Activated naive CD8-positive, alpha-beta T cell treated with anti-CD3 and anti-CD28 coated beads for 36 hours (primary cell): Measurements from ENCODE around the gene TREML4. TPM values are rescaled to one million over a fixed set of nuclear protein-coding genes. Genes with fewer than 3 reads are reported as not detected.
A peak's percentile ranks its signal among the peaks of the same experiment; 100 is the strongest.
"Not testable (repeated sequence)": the region's sequence is repeated elsewhere in the genome, so short reads cannot be mapped to it uniquely, and the experiment has no call there.

ENCODE experiments used
- DNase-seq: peaks from one replicate; pipeline ENCODE4 v3.0.0; 2021
- H3K27ac Mint-ChIP-seq: one replicate; pipeline ENCODE4 v1.8.0; 2022; ENCODE audit warnings: mild to moderate bottlenecking, moderate library complexity, mixed read lengths
- H3K27me3 Mint-ChIP-seq: one replicate; pipeline ENCODE4 v1.8.0; 2022; ENCODE audit warnings: mild to moderate bottlenecking, mixed read lengths
- H3K36me3 Mint-ChIP-seq: one replicate; pipeline ENCODE4 v1.8.0; 2021; ENCODE audit warnings: mild to moderate bottlenecking, mixed read lengths
- H3K4me1 Mint-ChIP-seq: one replicate; pipeline ENCODE4 v1.8.0; 2021; ENCODE audit warnings: mixed read lengths
- H3K4me3 Mint-ChIP-seq: one replicate; pipeline ENCODE4 v1.8.0; 2022; ENCODE audit warnings: mild to moderate bottlenecking, moderate library complexity, mixed read lengths
- H3K9me3 Mint-ChIP-seq: one replicate; pipeline ENCODE4 v1.8.0; 2022; ENCODE audit warnings: mixed read lengths
- total RNA-seq, 2 experiments: library from RNA; stranded (reverse); gene quantifications; one replicate each; pipeline ENCODE4 v1.2.3, GENCODE V29; 2021

The TREML4 gene, protein sequence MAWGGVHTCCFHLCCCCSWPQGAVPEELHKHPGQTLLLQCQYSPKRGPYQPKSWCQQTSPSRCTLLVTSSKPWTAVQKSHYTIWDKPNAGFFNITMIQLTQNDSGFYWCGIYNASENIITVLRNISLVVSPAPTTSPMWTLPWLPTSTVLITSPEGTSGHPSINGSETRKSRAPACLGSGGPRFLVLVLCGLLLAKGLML
- not detected for total RNA-seq

DNA sequence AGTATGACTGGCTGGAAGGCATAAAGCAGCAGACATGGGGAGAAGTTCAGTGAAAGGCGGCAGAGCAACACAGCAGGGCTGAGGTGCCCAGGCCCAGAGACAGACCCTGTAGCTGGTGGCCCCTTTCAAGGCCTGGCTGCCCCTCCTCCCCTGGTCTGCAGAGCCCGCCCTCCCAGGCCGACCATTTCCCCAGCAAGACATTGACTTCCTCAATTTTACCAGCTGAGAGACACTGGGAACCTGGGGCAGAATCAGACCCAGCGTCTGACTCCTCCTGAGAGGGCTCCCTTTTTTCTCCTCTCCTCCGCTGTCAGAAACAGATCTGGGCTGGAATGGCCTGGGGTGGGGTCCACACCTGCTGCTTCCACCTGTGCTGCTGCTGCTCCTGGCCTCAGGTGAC is at the start of gene TREML4:
Gene TREML4, plus strand, starts transcription at position 254 of the 400 bp plus-strand sequence. Its CDS starts 79 bp downstream, at position 333.
- DNase-seq, result no peak
- Mint-ChIP-seq H3K4me1 (no peaks in the 10 kb centered on the region), H3K27ac (no peak within 1 kb of the TSS), H3K4me3 (no peak within 1 kb of the TSS), H3K36me3 (no peaks in the 10 kb centered on the region), H3K9me3 (no peaks in the 10 kb centered on the region), H3K27me3 (no peaks in the 10 kb centered on the region)

DNA sequence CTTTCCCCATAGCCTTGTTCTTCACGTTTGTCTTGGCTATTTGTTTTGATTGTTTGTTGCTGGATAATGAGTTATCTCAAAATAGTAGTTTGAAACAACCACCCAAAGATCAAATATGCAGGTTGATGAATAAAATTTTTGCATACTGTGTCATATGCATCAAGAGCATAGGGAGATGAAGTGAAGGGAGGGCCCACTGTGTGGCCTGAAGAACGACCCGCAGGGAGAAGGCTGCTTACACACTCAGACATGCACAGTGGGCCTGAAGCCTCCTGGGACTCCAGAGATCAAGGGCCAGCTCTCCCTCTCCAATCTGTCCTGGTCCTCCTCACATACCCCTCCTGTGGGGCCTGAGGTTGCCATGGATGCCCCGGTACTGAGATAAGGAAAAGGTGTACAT is 49.0 kb upstream of the TREML4 start:
- Mint-ChIP-seq H3K27me3 (no peaks in the 10 kb centered on the region), H3K9me3 (no peaks in the 10 kb centered on the region), H3K4me1 (peaks cover 11% of the 10 kb centered on the region), H3K36me3 (no peaks in the 10 kb centered on the region), H3K4me3 (no peak overlapping the region), H3K27ac (no peak overlapping the region)
- no peak for DNase-seq

DNA sequence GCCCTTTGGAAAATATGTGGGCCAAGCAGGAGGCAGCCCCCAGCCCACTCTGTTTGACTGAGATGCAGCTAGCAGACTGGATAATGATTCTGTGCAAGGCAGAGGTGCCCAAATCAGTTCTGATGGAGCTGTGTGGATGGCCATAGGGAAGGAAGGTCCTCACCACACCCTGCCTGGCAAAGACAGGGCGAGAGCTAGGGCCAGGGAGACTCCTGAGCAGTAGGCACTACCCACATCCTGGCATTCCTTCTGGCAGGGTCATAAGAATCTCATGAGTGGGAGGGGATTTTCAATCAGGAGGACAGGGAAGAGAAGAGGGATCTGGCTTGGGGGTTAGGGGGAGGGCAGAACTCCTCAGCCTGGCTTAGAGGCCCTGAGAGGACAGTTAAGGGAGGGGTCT is 46.6 kb upstream of the TREML4 start:
- Mint-ChIP-seq H3K9me3 (no peaks in the 10 kb centered on the region), H3K27ac (no peak overlapping the region), H3K4me3 (no peak overlapping the region), H3K27me3 (no peaks in the 10 kb centered on the region), H3K36me3 (no peaks in the 10 kb centered on the region), H3K4me1 (peaks cover 14% of the 10 kb centered on the region)
- DNase-seq, result no peak

DNA sequence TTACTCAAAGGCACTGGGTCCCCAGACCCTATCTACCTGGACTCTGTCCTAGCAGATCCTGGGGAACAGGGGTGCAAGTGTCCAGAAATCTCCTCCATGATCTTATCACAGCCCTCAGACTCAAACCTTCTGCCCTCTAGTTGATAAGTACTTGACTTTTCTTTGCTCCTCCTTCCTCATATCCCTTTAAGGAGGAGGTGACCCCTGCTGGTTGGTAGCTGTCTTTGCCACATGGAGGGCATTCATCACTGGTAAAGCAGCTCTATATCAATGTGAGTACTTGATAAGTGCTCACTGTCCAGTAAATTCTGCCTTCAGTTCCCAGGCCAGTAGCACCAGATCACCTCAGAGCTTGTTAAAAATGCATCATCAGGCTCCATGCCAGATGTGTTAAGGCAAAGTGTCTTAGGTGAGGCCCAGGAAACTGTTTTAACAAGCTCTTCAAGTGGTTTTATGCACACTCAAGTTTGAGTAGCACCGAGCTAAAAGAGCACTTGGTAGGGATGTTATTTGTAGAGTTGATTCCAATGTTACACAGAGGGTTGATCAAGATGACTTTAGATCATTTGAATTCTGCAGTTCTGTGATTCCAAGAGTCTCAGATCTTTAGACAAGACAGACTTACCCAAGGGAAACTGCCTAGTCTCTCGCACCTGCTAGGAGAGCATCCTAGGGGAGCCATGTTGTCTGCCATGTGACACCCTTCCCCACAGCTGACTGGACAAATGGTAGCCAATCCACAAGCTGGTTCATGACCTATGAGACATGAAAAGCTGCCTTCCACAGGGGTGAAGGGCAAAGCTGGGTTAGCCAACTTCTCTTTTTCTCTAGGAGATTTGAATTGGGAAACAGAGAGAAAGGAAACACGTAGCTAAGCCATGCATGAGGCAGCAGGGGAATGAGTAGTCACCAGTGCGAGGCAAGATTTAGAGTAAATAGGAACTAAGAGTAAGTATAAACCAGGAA is 45.8 kb upstream of the TREML4 start:
- Mint-ChIP-seq H3K36me3 (no peaks in the 10 kb centered on the region), H3K27ac (no peak overlapping the region), H3K27me3 (no peaks in the 10 kb centered on the region), H3K4me1 (peaks cover 14% of the 10 kb centered on the region), H3K9me3 (no peaks in the 10 kb centered on the region), H3K4me3 (peak overlapping the region; percentile 37)
- DNase-seq, result peak; percentile 40

DNA sequence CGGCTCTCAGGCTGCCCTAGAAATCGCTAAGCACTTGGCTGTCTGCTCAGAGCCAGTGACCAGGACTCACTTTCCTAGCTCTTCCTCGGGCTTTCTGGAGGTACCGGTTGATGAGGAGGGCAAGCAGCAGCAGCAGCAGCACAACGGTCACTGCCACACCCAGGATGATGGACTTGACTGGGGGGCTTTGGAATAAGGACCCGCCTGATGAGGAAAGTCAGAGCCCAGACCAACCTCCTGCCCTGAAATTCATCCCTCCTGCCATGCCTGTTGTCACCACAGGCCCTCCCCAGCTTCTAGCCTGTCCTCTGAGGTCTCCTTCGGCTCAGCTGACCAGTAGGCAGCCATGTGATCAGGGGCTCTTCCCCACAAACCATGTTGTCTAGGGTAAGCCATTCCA is 43.4 kb upstream of the TREML4 start:
- Mint-ChIP-seq H3K4me1 (peaks cover 18% of the 10 kb centered on the region), H3K36me3 (peaks cover 4% of the 10 kb centered on the region), H3K27ac (no peak overlapping the region), H3K9me3 (peaks cover 3% of the 10 kb centered on the region), H3K27me3 (no peaks in the 10 kb centered on the region), H3K4me3 (no peak overlapping the region)
- DNase-seq, result no peak

DNA sequence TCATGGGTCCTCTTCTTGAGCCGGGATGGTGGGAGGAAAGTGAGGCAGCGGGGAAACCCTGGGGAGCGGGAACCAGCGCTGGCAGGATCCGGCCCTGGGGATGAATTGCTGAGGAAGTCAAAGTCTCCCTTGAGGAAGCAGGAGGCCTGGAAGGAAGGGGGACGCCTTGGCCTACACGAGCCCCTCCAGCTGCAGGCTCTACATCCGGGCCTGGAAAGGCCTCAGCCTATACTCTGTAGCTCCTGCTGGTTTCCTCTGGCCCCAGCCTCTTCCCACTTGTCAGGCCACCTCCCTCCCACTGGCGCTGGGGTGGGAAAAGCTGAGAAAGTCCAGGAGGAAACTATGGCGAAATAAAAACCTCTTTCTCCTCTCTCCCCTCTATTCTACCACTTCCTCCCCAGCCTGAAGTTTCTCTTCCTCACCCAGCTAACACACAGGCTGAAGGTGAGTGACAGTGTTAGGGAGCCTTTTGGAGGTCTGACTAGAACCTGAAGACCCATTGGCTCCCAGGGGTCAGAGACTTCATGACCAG is 42.1 kb upstream of the TREML4 start:
- H3K9me3 Mint-ChIP-seq, result peaks cover 7% of the 10 kb centered on the region
- H3K4me3 Mint-ChIP-seq, result no peak overlapping the region
- no peaks in the 10 kb centered on the region for H3K27me3 Mint-ChIP-seq
- no peak for DNase-seq
- H3K36me3 Mint-ChIP-seq, result peaks cover 15% of the 10 kb centered on the region
- no peak overlapping the region for H3K27ac Mint-ChIP-seq
- H3K4me1 Mint-ChIP-seq, result peaks cover 18% of the 10 kb centered on the region

DNA sequence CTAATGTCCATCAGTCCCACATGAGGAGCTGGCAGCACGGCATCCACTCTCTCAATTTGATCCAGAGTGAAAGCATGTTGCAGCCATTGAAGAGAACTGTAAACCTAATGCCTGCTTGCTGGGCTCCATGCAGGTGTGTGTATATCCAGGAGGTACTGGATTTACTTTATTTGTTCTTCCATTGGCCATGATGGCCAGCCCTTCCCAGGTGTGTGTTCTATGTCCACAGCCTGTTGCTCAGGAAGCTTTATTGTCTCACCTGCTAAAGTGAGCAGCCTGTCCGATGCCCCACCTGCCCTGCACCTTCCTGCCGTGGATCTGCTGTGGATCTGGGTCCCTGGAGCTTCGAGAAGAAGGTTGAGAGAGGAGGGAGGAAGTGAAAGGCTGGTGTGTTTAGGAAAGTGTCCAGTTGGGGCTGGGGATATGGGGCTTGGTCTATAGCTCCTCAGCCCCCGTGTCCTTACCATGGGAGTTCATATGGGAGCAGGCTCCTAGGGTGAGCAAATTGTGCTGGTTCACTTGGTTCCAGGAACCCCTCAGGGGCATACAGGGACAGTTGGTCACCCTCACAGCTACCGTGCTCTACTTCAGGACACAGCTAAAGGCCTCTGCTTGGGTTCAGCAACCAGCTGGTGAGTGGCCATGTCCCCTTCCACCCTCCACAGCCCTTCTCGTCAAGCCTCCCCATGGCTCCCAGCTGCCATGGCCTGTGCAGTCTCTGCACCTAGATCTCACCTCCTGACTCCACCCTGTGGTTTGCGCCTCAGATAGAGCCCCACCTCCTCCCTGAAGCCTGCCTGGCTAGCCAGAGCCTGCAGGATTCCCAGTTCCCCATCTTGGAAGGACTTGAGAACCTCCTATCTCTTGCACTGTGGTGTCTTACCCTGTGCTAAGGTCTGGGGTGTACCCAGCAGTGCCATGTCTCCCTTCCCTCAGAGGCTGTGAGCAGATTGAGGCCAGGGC is 39.9 kb upstream of the TREML4 start:
- Mint-ChIP-seq H3K4me1 (peaks cover 10% of the 10 kb centered on the region), H3K27ac (no peak overlapping the region), H3K27me3 (no peaks in the 10 kb centered on the region), H3K4me3 (no peak overlapping the region), H3K36me3 (peaks cover 16% of the 10 kb centered on the region), H3K9me3 (peaks cover 7% of the 10 kb centered on the region)
- no peak for DNase-seq

DNA sequence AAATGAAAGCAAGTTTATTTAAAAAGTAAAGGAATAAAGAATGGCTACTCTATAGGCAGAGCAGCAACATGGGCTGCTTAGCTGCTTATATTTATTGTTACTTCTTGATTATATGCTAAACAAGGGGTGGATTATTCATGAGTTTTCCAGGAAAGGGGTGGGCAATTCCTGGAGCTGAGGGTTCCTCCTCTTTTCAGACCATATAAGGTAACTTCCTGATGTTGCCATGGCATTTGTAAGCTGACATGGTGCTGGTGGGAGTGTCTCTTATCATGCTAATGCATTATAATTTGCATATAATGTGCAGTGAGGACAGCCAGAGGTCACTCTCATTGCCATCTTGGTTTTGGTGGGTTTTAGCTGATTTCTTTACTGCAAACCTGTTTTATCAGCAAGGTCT is 39.1 kb upstream of the TREML4 start:
- not testable (repeated sequence) for H3K27ac Mint-ChIP-seq, H3K27me3 Mint-ChIP-seq, DNase-seq, H3K9me3 Mint-ChIP-seq, H3K4me3 Mint-ChIP-seq
- Mint-ChIP-seq H3K4me1 (peaks cover 15% of the 10 kb centered on the region), H3K36me3 (peaks cover 16% of the 10 kb centered on the region)

DNA sequence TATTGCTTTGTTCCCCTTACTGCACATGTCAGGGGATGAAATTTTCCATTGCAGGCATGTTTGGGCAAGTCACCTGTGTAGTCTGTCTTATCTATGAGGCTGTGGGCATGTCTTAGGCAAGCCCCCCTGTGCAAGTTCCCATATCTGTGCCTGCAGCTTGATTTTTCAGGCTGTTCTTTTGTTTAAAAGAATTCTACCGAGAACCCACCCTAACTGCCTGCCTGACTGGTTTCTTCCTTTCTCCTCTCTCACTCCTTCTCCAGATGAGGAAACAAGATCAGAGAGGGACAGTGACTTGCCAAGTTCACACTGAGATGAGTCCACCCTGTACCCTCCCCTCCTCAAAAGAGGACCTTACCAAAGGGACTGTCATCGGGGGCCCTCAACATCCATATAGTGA is 38.2 kb upstream of the TREML4 start:
- H3K9me3 Mint-ChIP-seq, result peaks cover 7% of the 10 kb centered on the region
- H3K27ac Mint-ChIP-seq, result no peak overlapping the region
- no peak overlapping the region for H3K4me3 Mint-ChIP-seq
- DNase-seq, result no peak
- H3K27me3 Mint-ChIP-seq, result no peaks in the 10 kb centered on the region
- H3K36me3 Mint-ChIP-seq, result peaks cover 16% of the 10 kb centered on the region
- H3K4me1 Mint-ChIP-seq, result peaks cover 15% of the 10 kb centered on the region

DNA sequence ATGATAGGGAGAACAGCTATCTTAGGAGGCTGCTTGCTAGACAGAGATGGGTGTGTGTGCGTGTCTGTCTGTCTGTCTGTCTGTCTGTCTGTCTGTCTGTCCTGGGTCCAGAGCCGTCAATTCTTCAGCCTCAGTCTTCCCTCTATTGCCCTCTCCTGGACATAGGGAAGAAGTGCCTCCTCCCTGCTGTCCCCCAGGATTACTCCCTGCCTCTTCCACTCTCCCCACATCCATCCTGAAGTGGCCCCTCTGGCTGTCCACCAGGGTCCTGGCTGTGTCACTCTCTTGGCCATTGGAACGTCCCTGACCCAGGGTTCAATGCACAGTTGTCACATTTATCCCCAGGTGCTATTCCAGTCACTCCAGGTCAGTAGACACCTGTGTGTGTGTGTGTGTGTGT is 37.4 kb upstream of the TREML4 start:
- H3K27ac Mint-ChIP-seq, result no peak overlapping the region

DNA sequence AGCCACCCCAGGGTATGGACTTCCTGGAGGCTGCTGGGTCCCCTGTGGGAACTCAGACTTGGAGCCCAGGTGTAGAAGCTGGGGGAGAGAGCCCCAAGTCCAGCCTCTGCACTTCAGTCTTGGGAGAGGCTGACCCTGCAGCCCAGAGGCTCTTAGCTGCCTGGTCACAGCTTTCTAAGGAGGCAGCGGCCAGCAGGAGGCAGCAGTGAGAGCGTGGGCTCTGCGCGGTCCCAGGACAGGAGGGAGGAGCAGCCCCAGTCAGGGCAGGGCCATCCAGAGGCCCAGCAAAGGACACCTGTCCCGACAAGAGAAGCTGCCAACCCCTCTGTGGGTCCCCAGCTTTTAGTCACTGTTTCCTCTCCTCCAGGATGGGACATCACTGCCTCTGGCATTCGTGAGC is 36.6 kb upstream of the TREML4 start:
- peaks cover 17% of the 10 kb centered on the region for H3K4me1 Mint-ChIP-seq
- no peak for DNase-seq
- peaks cover 16% of the 10 kb centered on the region for H3K36me3 Mint-ChIP-seq
- peaks cover 7% of the 10 kb centered on the region for H3K9me3 Mint-ChIP-seq
- H3K4me3 Mint-ChIP-seq, result no peak overlapping the region
- H3K27ac Mint-ChIP-seq, result no peak overlapping the region
- no peaks in the 10 kb centered on the region for H3K27me3 Mint-ChIP-seq

More for the DNA sequence above, 37.4 kb upstream of the TREML4 start:
- Mint-ChIP-seq H3K4me1 (peaks cover 20% of the 10 kb centered on the region), H3K4me3 (no peak overlapping the region), H3K9me3 (peaks cover 7% of the 10 kb centered on the region), H3K36me3 (peaks cover 16% of the 10 kb centered on the region), H3K27me3 (no peaks in the 10 kb centered on the region)
- DNase-seq, result no peak

DNA sequence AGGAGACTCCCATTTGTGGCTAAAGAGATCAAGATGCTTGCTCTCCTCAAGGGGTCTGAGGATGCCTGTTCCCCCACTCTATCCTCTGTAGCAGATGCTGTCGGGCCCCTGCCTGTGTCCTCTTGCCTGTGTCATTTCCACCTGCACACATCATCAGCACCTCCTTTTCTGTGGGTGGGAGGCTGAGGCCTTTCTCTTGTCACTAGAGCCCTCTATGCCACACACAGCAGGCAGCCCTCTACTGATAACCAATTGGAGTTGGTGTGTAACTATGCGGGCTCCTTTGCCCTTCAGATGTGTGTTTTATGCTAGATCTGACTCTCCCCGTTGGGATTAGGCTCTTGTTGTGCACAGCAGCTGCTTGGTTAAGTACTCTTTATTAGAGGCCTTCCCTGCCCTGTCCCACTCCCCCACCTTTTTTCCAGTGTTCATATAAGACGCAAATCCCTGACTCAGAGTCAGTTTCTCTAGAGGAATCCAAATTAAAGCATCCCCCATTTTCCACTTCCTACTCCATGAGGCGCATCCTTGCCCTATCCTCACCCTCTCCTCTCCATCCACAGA is 34.9 kb upstream of the TREML4 start:
- DNase-seq, result no peak
- peaks cover 7% of the 10 kb centered on the region for H3K9me3 Mint-ChIP-seq
- no peak overlapping the region for H3K4me3 Mint-ChIP-seq
- no peak overlapping the region for H3K27ac Mint-ChIP-seq
- H3K4me1 Mint-ChIP-seq, result peaks cover 21% of the 10 kb centered on the region
- no peaks in the 10 kb centered on the region for H3K27me3 Mint-ChIP-seq
- H3K36me3 Mint-ChIP-seq, result peaks cover 16% of the 10 kb centered on the region

DNA sequence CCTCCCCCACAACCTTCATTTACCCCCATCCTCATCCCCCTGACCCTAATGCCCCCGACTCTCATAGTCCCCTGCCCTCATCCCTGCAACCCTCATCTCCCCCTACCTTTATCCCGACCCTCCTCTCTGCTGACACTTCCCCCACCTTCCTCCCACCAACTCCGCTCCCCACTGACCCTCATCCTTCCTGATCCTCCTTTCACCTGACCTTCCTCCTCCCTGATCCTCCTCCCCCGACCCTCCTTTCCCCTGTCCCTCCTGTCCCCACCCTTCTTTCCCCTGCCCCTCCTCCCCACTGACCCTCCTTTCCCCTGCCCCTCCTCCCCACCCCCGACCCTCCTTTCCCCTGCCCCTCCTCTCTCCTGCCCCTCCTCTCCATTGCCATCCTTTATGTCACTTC is 34.3 kb upstream of the TREML4 start:
- Mint-ChIP-seq H3K27ac (no peak overlapping the region), H3K4me1 (peaks cover 21% of the 10 kb centered on the region), H3K36me3 (peaks cover 16% of the 10 kb centered on the region), H3K27me3 (no peaks in the 10 kb centered on the region), H3K9me3 (peaks cover 7% of the 10 kb centered on the region), H3K4me3 (no peak overlapping the region)
- DNase-seq, result no peak

DNA sequence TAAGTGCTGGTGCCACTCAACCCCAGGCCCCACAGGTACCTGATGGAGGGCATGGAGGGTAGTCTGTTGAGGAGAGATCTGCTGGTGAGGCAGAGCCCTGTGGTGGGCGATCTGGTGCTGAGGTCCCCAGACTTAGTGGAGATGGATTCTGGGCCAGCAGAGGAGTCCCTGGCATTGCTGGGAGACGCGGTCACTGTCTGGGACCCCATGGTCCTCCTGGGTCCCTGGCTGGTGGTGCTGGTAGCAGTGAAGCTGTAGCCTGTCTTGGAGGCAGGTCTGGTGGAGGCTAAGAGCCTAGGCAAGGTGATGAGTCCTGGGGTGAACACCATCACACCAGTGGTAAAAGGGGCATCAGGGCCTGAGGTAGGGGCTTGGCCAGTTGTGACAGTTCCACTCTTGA is 33.8 kb upstream of the TREML4 start:
- no peak overlapping the region for H3K4me3 Mint-ChIP-seq
- peaks cover 24% of the 10 kb centered on the region for H3K4me1 Mint-ChIP-seq
- H3K36me3 Mint-ChIP-seq, result peaks cover 14% of the 10 kb centered on the region
- no peaks in the 10 kb centered on the region for H3K27me3 Mint-ChIP-seq
- DNase-seq, result no peak
- peaks cover 6% of the 10 kb centered on the region for H3K9me3 Mint-ChIP-seq
- no peak overlapping the region for H3K27ac Mint-ChIP-seq
